ENCODE data around the gene ITGB3BP.

- TF ChIP-seq CTCF (IDR thresholded peaks at IDR 0.05; ENCODE audit: low read depth, low read length, poor library complexity, severe bottlenecking), result no peak
- no peak for TF ChIP-seq EZH2phosphoT487 (IDR thresholded peaks at IDR 0.05; ENCODE audit: borderline replicate concordance, low read length)
Measured at GRCh38 chr1:63532727-63533126, 9.7 kb upstream of the ITGB3BP start.

Measured in DOHH2 (cell line).